PC-9 (cell line): Measurements from ENCODE around the gene TIMM29. TPM values are rescaled to one million over a fixed set of nuclear protein-coding genes. Genes with fewer than 3 reads are reported as not detected.

Source experiments
- BruUV-seq: library from RNA; stranded (reverse); fragments of 400-500 nt; replicated peaks from 2 replicates; lab custom pipeline; 2021; lab: Mats Ljungman, UMichigan
- CTCF ChIA-PET: fragments of 300-600 bp; sonication (Branson Sonifier 250); formaldehyde crosslinking; loops from one replicate; lab custom pipeline; 2022; ENCODE audit warnings: antibody characterized with exemption; lab: Charles Lee
- POLR2A ChIA-PET: fragments of 300-600 bp; sonication (Branson Sonifier 250); formaldehyde crosslinking; loops from one replicate; lab custom pipeline; 2022; ENCODE audit warnings: antibody characterized with exemption; ENCODE audit not compliant: unreplicated experiment; lab: Charles Lee
- DNase-seq, 2 experiments: peaks; one replicate each; pipeline versions ENCODE4 v3.0.0 to v3.0.0-alpha.2; 2015 to 2022; ENCODE audit warnings: mixed read lengths in 1 of 2
- H2AFZ ChIP-seq: fragments of 200-600 bp; sonication (generic); 2 replicates; pipeline ENCODE4 v1.8.1; 2017; ENCODE audit warnings: antibody characterized with exemption
- H3F3A ChIP-seq: fragments of 200-600 bp; sonication (generic); 2 replicates; pipeline ENCODE4 v1.8.1; 2017; ENCODE audit warnings: antibody characterized with exemption, mild to moderate bottlenecking, low read depth; ENCODE audit not compliant: insufficient read depth
- H3K27ac ChIP-seq: fragments of 200-600 bp; sonication (generic); 2 replicates; pipeline ENCODE4 v1.6.1; 2016; ENCODE audit warnings: mixed run types
- H3K27me3 ChIP-seq: fragments of 200-600 bp; sonication (generic); 2 replicates; pipeline ENCODE4 v1.6.1; 2016; ENCODE audit warnings: low read depth, mixed run types; ENCODE audit not compliant: insufficient read depth
- H3K36me3 ChIP-seq: fragments of 200-600 bp; sonication (generic); 2 replicates; pipeline ENCODE4 v1.6.1; 2016; ENCODE audit warnings: low read depth, mixed run types
- H3K4me1 ChIP-seq: fragments of 200-600 bp; sonication (generic); replicated peaks from 2 replicates; pipeline ENCODE4 v1.6.1; 2016; ENCODE audit warnings: mixed run types; ENCODE audit not compliant: insufficient read depth
- H3K4me2 ChIP-seq: fragments of 200-600 bp; sonication (generic); 2 replicates; pipeline ENCODE4 v1.6.1; 2017; ENCODE audit warnings: mixed run types
- H3K4me3 ChIP-seq: fragments of 200-600 bp; sonication (generic); 2 replicates; pipeline ENCODE4 v1.6.1; 2016; ENCODE audit warnings: mixed run types
- H3K79me2 ChIP-seq: fragments of 200-600 bp; sonication (generic); 2 replicates; pipeline ENCODE4 v1.6.1; 2017; ENCODE audit warnings: low read depth, mixed run types
- H3K9me2 ChIP-seq: fragments of 200-600 bp; sonication (generic); 2 replicates; pipeline ENCODE4 v1.8.1; 2017; ENCODE audit warnings: mild to moderate bottlenecking; ENCODE audit not compliant: insufficient read depth
- H3K9me3 ChIP-seq: fragments of 200-600 bp; sonication (generic); 2 replicates; pipeline ENCODE4 v1.8.1; 2016; ENCODE audit warnings: low read depth; ENCODE audit not compliant: insufficient read depth
- H4K20me1 ChIP-seq: fragments of 200-600 bp; sonication (generic); 2 replicates; pipeline ENCODE4 v1.8.1; 2017; ENCODE audit not compliant: insufficient read depth
- CTCF ChIP-seq: fragments of 200-600 bp; sonication (generic); conservative IDR thresholded peaks from 2 replicates; pipeline ENCODE4 v1.6.1; 2017; ENCODE audit warnings: mixed run types, antibody characterized with exemption, mild to moderate bottlenecking, moderate library complexity
- EZH2 ChIP-seq: fragments of 200-600 bp; sonication (generic); IDR thresholded peaks from 2 replicates; pipeline ENCODE4 v1.8.0; 2017; ENCODE audit warnings: antibody characterized with exemption, low read depth
- intact Hi-C: fragments of 100-400 bp; cut with micrococcal nuclease; formaldehyde crosslinking; loops from one replicate; pipeline ENCODE4 v1.10.0; 2022; ENCODE audit not compliant: unreplicated experiment
- total RNA-seq: library from RNA; stranded (reverse); gene quantifications from 2 replicates; pipeline ENCODE4 v1.2.3, GENCODE V29; 2021

Gene TIMM29
- total RNA-seq, 1 experiment from 2014 or later, result 22.4 TPM

- H3K4me2 ChIP-seq, result no peak overlapping the region
- H3K79me2 ChIP-seq, result peaks cover 91% of the 10 kb centered on the region
- intact Hi-C loops, result loop anchor here (5.0 kb wide), 1 partner anchor 122 kb away; the partner anchor contains the start of gene LDLR
- TF ChIP-seq EZH2 (no peak), CTCF (no peak)
- no peak overlapping the region for H2AFZ ChIP-seq
- peaks cover 5% of the 10 kb centered on the region for H3F3A ChIP-seq
- H3K27ac ChIP-seq, result no peak overlapping the region
- H3K36me3 ChIP-seq, result no peaks in the 10 kb centered on the region
- BruUV-seq, result no TSS peak
- no peak overlapping the region for H3K4me3 ChIP-seq
- H4K20me1 ChIP-seq, result peaks cover 64% of the 10 kb centered on the region
- H3K9me3 ChIP-seq, result no peaks in the 10 kb centered on the region
- ChIA-PET CTCF (interaction anchor here (0.5 kb wide), 1 partner anchor 595 kb away, joined by 4 read pairs; no protein-coding TSS in a partner anchor), POLR2A (no interaction called here)
- H3K9me2 ChIP-seq, result no peaks in the 10 kb centered on the region
- H3K27me3 ChIP-seq, result no peaks in the 10 kb centered on the region
- peaks cover 21% of the 10 kb centered on the region for H3K4me1 ChIP-seq
- DNase-seq, result no peak
Measured at GRCh38 chr19:10964903-10965302, 36.3 kb downstream of the TIMM29 start.

DNA sequence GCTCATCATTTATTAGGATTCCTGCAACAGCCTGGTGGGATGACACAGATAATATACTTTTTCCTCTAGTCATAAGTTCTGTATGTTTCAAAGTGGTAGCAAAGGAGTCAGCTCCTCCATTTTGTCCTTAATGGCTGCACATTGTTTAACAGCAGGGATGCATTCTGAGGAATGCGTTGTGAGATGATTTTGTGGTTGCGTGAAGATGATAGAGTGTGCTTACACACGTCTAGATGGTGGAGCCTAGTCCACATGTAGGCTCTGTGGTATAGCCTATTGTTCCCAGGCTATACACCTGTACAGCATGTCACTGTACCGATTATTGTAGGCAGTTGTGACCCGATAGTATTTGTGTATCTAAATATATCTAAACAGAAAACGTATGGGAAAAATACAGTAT, 36.8 kb downstream of the TIMM29 start:
- Histone ChIP-seq H3K27ac (no peak overlapping the region), H3K36me3 (no peaks in the 10 kb centered on the region), H3K4me3 (no peak overlapping the region), H4K20me1 (peaks cover 69% of the 10 kb centered on the region), H3K9me3 (no peaks in the 10 kb centered on the region), H3K9me2 (no peaks in the 10 kb centered on the region), H3K79me2 (peaks cover 91% of the 10 kb centered on the region), H3K4me1 (peaks cover 21% of the 10 kb centered on the region), H3F3A (peaks cover 5% of the 10 kb centered on the region), H3K27me3 (no peaks in the 10 kb centered on the region), H2AFZ (no peak overlapping the region), H3K4me2 (no peak overlapping the region)
- POLR2A ChIA-PET, result no interaction called here
- no peak for DNase-seq
- no peak for TF ChIP-seq CTCF
- no peak for TF ChIP-seq EZH2
- intact Hi-C loops, result no loop called here
- BruUV-seq, result no TSS peak
- CTCF ChIA-PET, result no interaction called here

GRCh38 chr19:10966809-10967208, 38.2 kb downstream of the TIMM29 start:
- H3K9me2 ChIP-seq, result no peaks in the 10 kb centered on the region
- intact Hi-C loops, result no loop called here

More at GRCh38 chr19:10966809-10967208, 38.2 kb downstream of the TIMM29 start:
- H3K27ac ChIP-seq, result no peak overlapping the region
- H3K4me3 ChIP-seq, result no peak overlapping the region
- H3K79me2 ChIP-seq, result peaks cover 99% of the 10 kb centered on the region
- ChIA-PET CTCF (no interaction called here), POLR2A (no interaction called here)
- BruUV-seq, result no TSS peak
- H3K4me2 ChIP-seq, result no peak overlapping the region
- TF ChIP-seq CTCF, result no peak
- TF ChIP-seq EZH2, result no peak
- H3K27me3 ChIP-seq, result no peaks in the 10 kb centered on the region
- no peaks in the 10 kb centered on the region for H3K9me3 ChIP-seq
- H3K36me3 ChIP-seq, result no peaks in the 10 kb centered on the region
- H2AFZ ChIP-seq, result no peak overlapping the region
- H4K20me1 ChIP-seq, result peaks cover 84% of the 10 kb centered on the region
- peaks cover 21% of the 10 kb centered on the region for H3K4me1 ChIP-seq
- H3F3A ChIP-seq, result peaks cover 5% of the 10 kb centered on the region
- no peak for DNase-seq
